ENCODE data around the gene TMEM135. TPM values are rescaled to one million over a fixed set of nuclear protein-coding genes. Genes with fewer than 3 reads are reported as not detected.

The TMEM135 gene
- total and polyA plus RNA-seq, 12 donors: 3.4 to 28.6 (median 16.9) TPM

- intact Hi-C loops (cut with DNase I): no loop called here
- H3K4me1 ChIP-seq: peaks cover 0 to 14% (median 0%) of the 10 kb centered on the region in 9 donors
- no peak for ATAC-seq
- no peaks in the 10 kb centered on the region for H3K36me3 ChIP-seq
- no peak overlapping the region for H3K27ac ChIP-seq
- TF ChIP-seq CTCF (IDR thresholded peaks at IDR 0.05): no peak
- H3K4me3 ChIP-seq: no peak overlapping the region
- WGBS, 2 donors: 75 to 79% methylated on average over 2 of the region's 2 CpGs
- no peak for DNase-seq
- H3K27me3 ChIP-seq: no peaks in the 10 kb centered on the region
- H3K9me3 ChIP-seq: no peaks in the 10 kb centered on the region
Observed at GRCh38 chr11:87193756-87194470, 156.2 kb downstream of the TMEM135 start.

GRCh38 chr11:87194985-87195820, 157.5 kb downstream of the TMEM135 start:
- Histone ChIP-seq H3K36me3 (no peaks in the 10 kb centered on the region), H3K27ac (no peak overlapping the region), H3K9me3 (no peaks in the 10 kb centered on the region), H3K4me1 (peaks cover 0 to 14% (median 0%) of the 10 kb centered on the region in 9 donors), H3K27me3 (no peaks in the 10 kb centered on the region), H3K4me3 (no peak overlapping the region)
- WGBS, 2 donors: 87 to 90% methylated on average over 14 of the region's 14 CpGs
- ATAC-seq (no peak), DNase-seq (no peak)
- intact Hi-C loops (cut with DNase I): no loop called here
- no peak for TF ChIP-seq CTCF (IDR thresholded peaks at IDR 0.05)

- no peaks in the 10 kb centered on the region for H3K36me3 ChIP-seq
- 78 to 81% methylated on average over 3 of the region's 3 CpGs for WGBS, 2 donors
- H3K27ac ChIP-seq: no peak overlapping the region
- no peaks in the 10 kb centered on the region for H3K27me3 ChIP-seq
- TF ChIP-seq CTCF (IDR thresholded peaks at IDR 0.05): no peak
- intact Hi-C loops (cut with DNase I): no loop called here
- peaks cover 0 to 14% (median 0%) of the 10 kb centered on the region in 9 donors for H3K4me1 ChIP-seq
- ATAC-seq (no peak), DNase-seq (no peak)
- H3K9me3 ChIP-seq: no peaks in the 10 kb centered on the region
- no peak overlapping the region for H3K4me3 ChIP-seq
Observed at GRCh38 chr11:87198266-87198881, 160.6 kb downstream of the TMEM135 start.

- Histone ChIP-seq H3K27me3 (no peaks in the 10 kb centered on the region), H3K4me3 (no peak overlapping the region), H3K9me3 (no peaks in the 10 kb centered on the region), H3K27ac (no peak overlapping the region), H3K36me3 (no peaks in the 10 kb centered on the region), H3K4me1 (peaks cover 0 to 10% (median 5%) of the 10 kb centered on the region in 9 donors)
- DNase-seq (no peak), ATAC-seq (no peak)
- intact Hi-C loops (cut with DNase I): no loop called here
- WGBS, 2 donors: 89 to 93% methylated on average over 2 of the region's 2 CpGs
- TF ChIP-seq CTCF (IDR thresholded peaks at IDR 0.05): no peak
Observed at GRCh38 chr11:87201376-87201775, 163.6 kb downstream of the TMEM135 start.
